Measurements from ENCODE around the gene RNF133. TPM values are rescaled to one million over a fixed set of nuclear protein-coding genes. Genes with fewer than 3 reads are reported as not detected.

The RNF133 gene, protein sequence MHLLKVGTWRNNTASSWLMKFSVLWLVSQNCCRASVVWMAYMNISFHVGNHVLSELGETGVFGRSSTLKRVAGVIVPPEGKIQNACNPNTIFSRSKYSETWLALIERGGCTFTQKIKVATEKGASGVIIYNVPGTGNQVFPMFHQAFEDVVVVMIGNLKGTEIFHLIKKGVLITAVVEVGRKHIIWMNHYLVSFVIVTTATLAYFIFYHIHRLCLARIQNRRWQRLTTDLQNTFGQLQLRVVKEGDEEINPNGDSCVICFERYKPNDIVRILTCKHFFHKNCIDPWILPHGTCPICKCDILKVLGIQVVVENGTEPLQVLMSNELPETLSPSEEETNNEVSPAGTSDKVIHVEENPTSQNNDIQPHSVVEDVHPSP
- under 1 TPM; 0.76 to 0.83 TPM for total RNA-seq
- long read RNA-seq, donor 1, result 0 reads
- long read RNA-seq, donor 2, result 0 reads

DNA sequence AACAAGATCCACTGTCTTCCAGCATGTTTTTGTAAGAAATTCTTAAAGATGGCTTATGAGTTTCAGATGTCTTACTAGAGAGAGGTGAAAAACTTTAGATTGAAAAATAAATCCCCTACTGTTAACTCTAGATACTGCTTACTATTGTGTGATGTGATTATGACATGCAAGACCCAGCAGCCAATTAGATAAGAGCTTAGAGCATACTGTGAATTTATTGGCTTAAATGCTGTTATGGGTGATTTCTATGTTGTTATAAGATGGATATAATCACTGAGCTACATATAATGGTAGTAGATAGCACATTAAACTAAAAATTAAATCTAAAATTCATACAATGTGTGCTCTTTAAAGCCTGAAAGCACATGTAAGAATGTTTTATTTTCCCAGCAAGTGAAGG lies at the start of gene RNF133:
TSS of gene RNF133 (minus strand) at position 101 of the 400 bp plus-strand sequence. CDS start 199 bp downstream, outside the sequence.
- intact Hi-C loops (cut with DNase I), result no loop called here
- DNase-seq (ENCODE audit: low spot score), result no peak

DNA sequence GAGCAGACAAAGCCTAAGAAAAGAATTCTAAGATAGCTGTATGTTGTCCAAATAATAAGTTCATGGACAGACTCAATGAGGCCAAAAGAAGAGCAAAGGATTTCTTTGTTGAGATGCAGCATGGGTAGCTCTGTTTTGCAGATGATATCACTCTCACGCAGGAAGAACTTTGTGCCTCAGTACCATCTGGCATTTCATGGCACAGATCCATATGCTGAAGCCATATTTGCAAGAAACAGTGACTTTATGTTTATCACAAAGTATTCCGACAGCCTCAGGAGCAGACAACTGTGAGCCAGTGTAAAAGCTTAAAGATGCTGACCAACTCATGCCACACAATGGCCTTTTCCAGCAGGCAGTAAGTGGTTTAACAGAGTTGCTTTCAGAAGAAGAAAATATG lies 49.3 kb upstream of the RNF133 start:
- intact Hi-C loops (cut with DNase I), result no loop called here
- DNase-seq (ENCODE audit: low spot score), result no peak

DNA sequence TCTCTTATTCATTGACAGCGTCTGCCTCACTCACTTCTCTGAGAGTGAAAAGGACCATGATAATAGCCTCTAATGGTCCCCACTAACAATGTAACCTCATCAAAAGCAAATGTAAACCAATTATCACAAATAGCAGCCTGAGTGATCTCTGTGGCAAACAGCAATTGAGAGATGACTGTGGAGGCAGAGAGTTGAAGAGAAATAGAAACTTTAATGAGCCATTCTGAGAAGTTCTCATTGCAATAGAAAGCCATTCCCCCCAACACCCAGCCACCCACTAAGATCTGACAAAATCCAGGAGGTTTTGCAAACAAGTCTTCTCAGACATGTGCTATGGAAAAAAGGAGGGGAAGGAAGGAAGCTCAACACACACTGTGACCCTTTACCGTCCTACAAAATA lies 48.0 kb upstream of the RNF133 start:
- no peak for DNase-seq (ENCODE audit: low spot score)
- intact Hi-C loops (cut with DNase I), result no loop called here

DNA sequence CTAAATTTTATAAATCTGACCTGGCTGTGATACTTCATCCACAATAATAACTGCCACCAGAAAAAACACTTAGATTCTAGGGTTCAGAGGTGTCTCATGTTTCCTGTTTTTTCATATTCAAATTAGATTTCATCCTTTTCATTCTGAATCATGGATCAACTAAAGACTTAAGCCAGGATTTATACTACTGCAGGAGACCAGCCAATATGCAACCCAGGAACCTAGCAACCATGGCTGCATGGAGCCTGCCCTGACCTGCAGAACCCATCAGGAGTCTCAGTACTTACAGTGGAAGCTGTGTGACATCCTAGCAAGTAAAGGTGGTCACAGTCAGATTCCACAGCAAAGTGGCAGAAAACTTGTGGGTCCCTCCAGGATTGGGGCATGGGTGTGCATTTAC lies 44.3 kb upstream of the RNF133 start:
- intact Hi-C loops (cut with DNase I), result no loop called here
- DNase-seq (ENCODE audit: low spot score), result no peak

DNA sequence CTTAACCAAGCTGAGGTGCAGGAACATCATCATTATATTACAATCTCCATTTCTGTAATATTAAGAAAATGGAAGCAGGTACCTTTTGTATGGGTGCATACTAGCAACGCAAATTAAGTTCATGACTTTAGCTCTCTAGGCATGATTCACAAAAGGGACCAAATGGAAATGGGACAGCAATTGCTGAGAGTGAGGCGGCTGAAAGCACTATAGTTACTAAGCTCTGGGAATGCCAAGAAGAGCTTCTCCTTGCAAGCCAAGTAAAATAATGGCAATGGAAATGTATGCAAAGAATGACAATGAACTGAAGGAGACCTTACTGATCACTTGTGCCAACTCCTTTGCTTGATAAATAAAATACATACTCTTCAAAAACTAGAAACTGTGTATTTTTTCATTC lies 40.0 kb upstream of the RNF133 start:
- no peak for DNase-seq (ENCODE audit: low spot score)
- intact Hi-C loops (cut with DNase I), result no loop called here

DNA sequence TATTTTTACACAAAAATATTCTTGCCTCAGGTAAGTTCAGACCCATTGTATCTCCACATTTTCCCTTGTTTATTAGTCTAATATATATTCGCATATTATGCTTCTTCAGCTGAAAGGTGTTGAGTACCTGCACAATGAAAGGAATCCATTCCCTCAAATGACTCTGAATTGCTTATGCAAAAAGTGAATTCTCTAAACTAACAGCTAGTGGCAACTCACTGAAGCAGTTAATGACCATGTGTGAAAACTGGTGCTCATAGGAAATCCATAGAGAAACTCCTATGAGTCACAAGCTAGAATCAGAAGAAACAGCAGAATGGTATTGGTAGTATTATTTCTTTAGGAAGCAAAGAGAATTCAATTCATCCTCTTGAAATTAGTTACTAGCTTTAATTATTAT lies 37.3 kb upstream of the RNF133 start:
- DNase-seq (ENCODE audit: low spot score), result no peak
- intact Hi-C loops (cut with DNase I), result no loop called here

DNA sequence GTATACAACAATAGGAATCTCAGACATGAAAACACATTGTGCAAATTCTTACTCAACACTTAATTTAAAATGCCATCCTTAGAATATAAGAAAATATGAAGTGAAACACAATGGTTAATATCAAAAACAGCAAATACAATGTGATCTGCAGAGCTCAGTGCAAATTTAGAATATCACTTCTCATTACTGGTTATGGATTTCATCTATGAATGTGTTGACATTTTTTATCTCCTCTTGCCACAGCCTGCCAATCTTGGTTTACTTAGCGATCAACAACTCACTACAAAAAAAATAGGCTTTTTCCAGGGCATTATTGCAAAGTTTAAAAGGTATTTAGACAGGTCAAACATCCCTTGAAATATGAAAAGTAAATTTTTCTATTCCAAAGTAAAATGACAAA lies 28.8 kb upstream of the RNF133 start:
- no peak for DNase-seq (ENCODE audit: low spot score)
- intact Hi-C loops (cut with DNase I), result no loop called here

DNA sequence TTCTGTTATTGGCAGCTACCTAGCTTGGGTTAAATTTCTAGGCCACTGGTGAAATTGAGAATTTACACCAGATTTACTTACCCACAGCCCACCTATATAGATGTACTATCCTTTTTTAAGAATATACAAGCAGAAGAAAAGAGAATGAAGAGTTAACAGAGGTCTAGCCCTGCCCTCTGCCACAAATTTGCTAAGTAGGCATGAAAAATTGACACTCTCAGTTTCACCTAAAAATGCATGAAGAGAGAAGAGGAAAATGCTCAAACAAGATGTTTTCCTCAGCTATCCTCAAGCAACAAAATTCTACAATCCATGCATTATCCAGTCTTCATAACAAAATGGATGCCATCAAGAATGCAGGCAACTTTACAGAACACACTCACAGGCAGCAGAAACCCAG lies 28.4 kb upstream of the RNF133 start:
- DNase-seq (ENCODE audit: low spot score), result no peak

DNA sequence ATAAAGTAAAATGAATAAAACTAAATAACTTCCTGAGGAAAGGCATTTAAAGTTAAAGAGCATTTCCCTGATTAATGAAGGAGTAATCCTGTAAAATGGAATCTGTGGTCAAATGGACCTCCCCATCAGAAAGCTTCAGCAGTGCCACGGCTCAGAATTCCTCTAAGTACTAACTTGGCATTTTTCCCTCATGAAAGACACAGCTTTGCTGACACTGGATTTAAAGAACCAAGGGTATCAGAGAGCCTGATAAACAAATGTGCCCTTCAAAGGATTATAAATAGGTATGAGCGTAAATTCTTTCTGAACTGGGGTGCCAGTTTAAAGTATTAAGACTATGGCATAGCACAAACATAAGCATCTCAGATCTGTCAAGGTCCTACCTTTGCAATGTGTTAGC lies 28.0 kb upstream of the RNF133 start:
- no peak for DNase-seq (ENCODE audit: low spot score)
- intact Hi-C loops (cut with DNase I), result no loop called here

More for the DNA sequence above, 28.4 kb upstream of the RNF133 start:
- intact Hi-C loops (cut with DNase I), result no loop called here

DNA sequence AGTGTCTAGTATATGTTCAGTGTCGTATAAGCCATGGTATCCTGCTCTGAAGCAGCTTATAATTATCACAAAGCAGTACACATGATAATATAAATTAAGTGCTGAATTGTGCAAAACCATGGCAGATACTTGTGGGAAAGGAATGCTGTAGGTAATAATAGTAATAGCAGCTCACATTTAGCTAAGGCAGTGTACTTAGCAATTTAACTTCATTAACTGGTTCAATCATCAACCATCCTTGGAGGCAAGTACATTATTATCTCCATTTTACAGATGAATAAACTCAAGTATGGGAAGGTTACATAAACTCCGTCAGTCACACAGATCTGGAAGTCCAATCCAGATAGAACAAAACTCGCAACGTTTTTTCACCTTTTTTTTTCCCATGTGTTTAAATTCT lies 25.4 kb upstream of the RNF133 start:
- no peak for DNase-seq (ENCODE audit: low spot score)
- intact Hi-C loops (cut with DNase I), result no loop called here

DNA sequence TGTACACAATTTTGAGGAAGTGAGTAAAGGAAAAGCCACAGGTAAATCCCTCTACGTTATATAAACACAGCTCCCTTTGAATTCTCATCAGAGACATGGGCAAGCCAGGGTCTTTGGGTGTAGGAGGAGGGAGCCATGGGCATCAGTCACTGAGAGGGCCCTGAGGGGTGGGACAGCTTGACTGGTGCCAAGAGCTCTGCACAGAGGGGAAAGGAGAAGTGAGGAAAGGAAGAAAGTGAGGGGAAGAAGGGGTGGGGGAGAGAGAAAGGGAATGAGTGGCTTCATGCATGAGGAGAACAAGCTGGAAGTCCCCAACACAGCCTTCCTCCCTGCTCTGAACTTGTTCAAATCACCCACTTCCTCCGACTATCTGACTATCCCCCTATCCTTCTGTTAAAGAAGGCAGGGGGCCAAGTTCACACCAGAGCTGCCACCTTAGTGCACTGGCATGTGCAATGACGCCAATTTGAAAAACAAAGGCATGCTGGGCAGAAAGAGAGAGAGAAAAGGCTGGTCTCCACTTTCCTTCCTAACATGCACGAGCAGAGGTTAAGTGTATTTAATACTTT lies 20.2 kb upstream of the RNF133 start:
- intact Hi-C loops (cut with DNase I), result no loop called here
- DNase-seq (ENCODE audit: low spot score), result no peak

DNA sequence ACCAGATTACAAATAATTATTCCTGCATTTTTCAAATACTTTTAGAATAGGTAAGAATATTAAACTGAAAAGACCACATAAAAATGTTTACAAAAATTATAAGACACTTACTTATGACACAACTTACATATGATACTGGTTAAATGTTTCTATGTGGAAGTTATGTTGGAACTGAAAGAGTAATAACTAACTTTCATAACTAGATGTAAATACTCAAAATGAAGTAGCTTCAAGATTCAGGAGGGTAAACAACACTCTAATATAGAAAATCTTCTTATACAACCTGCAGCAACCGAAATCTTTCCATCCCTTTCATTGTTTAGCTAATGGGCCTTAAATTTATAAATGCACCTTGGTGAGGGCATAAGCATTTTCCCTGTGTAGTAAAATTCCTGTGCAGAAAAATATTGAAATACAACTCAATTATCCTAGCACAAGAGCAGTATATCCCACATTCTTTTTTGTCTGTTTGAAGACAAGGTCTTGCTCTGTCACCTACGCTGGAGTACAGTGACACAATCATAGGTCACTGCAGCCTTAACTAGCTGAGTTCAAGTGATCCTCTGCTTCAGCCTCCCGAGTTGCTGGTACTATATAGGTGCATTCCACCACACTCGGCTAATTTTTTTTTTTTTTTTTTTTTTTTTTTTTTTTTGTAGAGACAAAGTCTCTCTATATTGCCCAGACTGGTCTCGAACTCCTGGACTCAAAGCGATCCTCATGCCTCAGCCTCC lies 18.6 kb upstream of the RNF133 start:
- intact Hi-C loops (cut with DNase I), result no loop called here
- no peak for DNase-seq (ENCODE audit: low spot score)

DNA sequence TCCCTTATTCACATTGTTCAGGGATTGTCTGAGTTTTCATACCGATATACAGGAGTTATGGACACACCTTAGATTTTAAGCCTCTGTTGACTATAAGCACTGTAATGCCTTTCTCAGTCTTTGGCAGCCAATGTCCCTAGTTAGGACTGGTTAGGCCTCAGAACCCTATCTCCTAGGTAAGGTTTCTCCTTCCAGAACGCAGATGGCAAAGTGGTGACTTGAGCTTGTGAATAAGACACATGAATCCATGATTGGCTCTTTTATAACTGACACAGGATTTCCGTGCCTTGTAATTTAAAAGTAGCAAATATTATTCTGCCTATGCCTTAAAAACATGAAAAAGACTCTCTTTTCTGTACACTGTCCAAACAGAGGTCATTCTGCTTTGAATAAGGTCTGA lies 16.3 kb upstream of the RNF133 start:
- intact Hi-C loops (cut with DNase I), result no loop called here

DNA sequence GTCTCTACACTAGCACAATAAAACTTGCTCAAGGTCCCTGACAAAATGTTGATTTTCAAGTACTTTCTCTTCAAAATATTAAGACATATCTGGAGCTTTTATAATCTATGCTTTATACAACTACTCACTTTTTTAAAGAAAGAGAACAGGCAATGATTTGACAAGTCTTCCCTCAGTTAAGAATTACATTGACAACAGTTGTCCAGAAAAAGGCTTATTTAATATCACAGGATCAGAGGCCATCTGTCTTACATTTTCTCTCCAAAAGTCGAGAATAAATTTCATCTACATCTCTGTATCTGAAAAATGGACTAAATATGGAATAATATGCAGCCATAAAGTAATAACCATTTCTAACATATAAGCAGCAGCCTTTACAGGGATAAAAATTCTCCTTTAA lies 12.0 kb upstream of the RNF133 start:
- intact Hi-C loops (cut with DNase I), result no loop called here
- DNase-seq (ENCODE audit: low spot score), result no peak

More for the DNA sequence above, 16.3 kb upstream of the RNF133 start:
- DNase-seq (ENCODE audit: low spot score), result no peak

DNA sequence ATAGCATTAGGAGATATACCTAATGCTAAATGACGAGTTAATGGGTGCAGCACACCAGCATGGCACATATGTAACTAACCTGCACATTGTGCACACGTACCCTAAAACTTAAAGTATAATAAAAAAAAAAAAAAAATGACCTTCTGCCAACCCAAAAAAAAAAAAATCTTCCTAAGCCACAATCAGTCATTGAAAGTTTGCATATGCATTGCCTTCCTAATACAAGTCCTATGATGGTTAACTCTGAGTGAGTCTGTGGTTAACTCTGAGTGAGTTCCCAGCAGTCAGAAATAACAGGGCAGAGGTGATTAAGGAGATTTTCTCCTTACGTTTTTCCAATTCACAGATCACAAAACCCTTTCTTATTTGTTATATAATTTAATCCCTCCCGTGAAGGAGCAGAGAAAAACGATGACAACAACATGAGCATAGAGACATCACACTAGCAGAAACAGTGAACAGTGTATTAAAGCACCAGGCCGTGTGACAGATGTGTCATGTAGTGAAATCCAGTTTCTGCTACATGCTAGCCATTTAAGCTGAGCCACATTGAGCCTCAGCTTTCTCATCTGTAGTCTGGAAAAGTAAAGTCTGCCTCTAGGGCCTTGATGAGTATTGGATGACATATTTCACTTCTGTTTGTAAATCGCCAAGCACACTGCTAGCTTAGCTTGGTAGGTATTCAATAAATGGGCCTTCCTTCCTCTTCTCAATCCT lies 11.2 kb upstream of the RNF133 start:
- no peak for DNase-seq (ENCODE audit: low spot score)
- intact Hi-C loops (cut with DNase I), result no loop called here

DNA sequence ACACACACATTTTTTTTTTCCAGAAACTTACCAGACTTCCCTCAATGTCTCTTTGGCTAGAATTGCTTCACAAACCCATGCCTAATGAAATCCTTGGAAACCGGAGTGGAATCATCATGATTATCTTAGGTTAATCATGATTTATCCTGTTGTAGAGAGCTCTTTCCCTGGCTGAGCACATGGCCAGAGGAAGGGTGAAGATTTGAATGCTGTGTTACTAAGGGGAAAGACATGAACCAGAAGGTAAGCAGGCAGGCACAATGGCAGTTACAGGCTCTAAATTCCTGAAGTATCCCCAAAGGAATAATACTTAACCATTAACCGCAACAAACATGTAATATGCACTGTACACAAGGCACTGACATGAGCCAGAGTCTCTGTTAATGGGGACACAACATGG lies 7.9 kb upstream of the RNF133 start:
- intact Hi-C loops (cut with DNase I), result no loop called here
- no peak for DNase-seq (ENCODE audit: low spot score)

DNA sequence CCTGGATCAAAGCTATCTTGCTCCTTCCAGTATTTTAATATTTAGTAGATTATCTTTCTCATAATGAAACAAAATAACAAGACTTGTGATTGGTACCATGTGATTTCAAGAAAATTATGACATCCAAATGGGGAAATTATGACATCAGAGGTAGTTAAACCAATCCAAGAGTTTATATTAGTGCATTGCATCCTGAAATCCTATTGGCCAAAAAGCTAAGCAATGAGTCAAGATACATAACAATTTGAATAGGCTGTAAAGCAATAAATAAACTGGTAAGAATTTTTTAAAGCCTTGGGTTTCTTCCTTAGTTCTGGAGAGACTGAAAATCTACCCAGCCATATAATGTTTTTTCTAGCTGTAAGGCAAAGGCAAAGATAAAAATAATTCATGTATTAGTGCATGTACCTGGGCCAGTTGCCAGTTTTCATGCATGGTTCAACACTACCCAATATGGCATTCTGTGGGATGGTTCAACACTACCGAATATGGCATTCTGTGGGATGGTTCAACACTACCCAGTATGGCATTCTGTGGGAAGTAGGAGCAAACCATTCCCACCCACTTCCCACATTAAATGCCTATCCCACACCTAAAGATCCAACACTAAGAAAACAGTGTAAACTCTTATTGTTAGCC lies 4.1 kb upstream of the RNF133 start, which contains the start of gene RNF148:
TSS of gene RNF148 (minus strand) at position 51 of the 639 bp plus-strand sequence. CDS start 172 bp downstream, outside the sequence.
- intact Hi-C loops (cut with DNase I), result no loop called here
- DNase-seq (ENCODE audit: low spot score), result no peak

DNA sequence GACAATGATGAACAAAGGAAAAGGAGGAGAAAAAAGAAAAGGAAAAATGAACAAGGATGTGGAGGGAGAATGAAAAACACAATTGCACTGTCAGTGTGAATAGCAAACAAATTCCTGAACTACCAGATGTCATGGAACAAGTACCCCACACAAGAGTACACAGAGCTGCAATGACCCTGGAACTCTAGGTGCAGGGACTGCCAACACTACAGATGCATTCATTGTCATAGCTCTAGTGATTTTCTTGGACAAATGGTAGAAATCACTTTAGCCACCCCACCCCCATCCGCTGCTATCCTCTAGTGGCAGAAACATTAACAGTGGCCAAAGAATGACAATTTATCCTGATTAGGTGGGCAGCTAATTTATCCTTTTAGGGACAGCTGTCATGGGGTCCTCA lies 3.1 kb downstream of the RNF133 start:
- intact Hi-C loops (cut with DNase I), result no loop called here
- DNase-seq (ENCODE audit: low spot score), result no peak

DNA sequence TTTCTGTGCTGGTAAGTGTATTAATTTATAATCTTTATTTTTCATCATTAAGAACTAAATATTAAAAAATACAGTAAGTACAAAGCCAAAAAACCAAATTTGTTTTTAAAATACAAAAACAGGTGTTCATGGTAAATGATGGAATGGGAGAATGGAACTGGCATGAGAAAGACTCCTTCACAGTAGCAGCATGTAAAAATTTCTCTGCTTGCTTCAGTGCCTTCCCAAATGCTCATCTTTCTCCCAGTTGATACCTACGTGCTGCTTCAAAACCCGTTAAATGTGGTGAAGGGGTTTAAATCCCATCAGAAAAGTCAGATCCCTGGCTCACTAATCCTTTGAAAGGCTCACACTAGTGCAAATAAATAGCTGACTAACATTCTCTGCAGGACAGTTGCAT lies 4.2 kb downstream of the RNF133 start:
- no peak for DNase-seq (ENCODE audit: low spot score)
- intact Hi-C loops (cut with DNase I), result no loop called here

Measured in posterior vena cava (tissue), 2 donors.